K562 (cell line): ENCODE measurements around the gene NEK1. TPM values are rescaled to one million over a fixed set of nuclear protein-coding genes. Genes with fewer than 3 reads are reported as not detected.

ENCODE experiments used
- CREM ChIP-seq: IDR thresholded peaks from 2 replicates; pipeline ENCODE4 v1.6.1; 2014; ENCODE audit warnings: antibody characterized with exemption, low read depth
- GABPA ChIP-seq: fragments of 200-800 bp; sonication (Bioruptor generic); conservative IDR thresholded peaks from 2 replicates; pipeline ENCODE4 v1.6.1; 2016; ENCODE audit warnings: low read depth, missing genetic modification characterization, missing compliant biosample characterization
- MAFF ChIP-seq: IDR thresholded peaks from 2 replicates; pipeline ENCODE4 v1.6.1; 2012; ENCODE audit warnings: low read length, improper control_type of control experiment
- MYBL2 ChIP-seq, 2 experiments: fragments of 450-650 bp in 1 of 2; sonication (generic) in 1 of 2; formaldehyde crosslinking in 1 of 2; IDR thresholded peaks; 2 replicates each; pipeline versions ENCODE4 v1.6.1 to v1.8.1; 2017 to 2022; ENCODE audit warnings: borderline replicate concordance in 1 of 2, inconsistent platforms in 1 of 2, low read depth in 1 of 2, mild to moderate bottlenecking in 1 of 2, missing genetic modification reagents in 1 of 2, moderate library complexity in 1 of 2
- NR4A1 ChIP-seq, 2 experiments: fragments of 250-450 bp in 1 of 2; fragments of 450-650 bp in 1 of 2; sonication (Bioruptor Pico) in 1 of 2; IDR thresholded peaks; 2 replicates each; pipeline versions ENCODE4 v1.4.0 to v1.6.1; 2016 to 2020; ENCODE audit warnings: mild to moderate bottlenecking in 2 of 2, missing compliant biosample characterization in 1 of 2, missing genetic modification characterization in 1 of 2, moderate library complexity in 1 of 2
- PML ChIP-seq: IDR thresholded peaks from 2 replicates; pipeline ENCODE4 v1.6.1; 2012; ENCODE audit warnings: low read length, inconsistent platforms
- PRPF4 ChIP-seq: fragments of 200-400 bp; formaldehyde crosslinking; IDR thresholded peaks from one replicate; pipeline ENCODE4 v1.6.1; 2017; ENCODE audit warnings: low read length, low read depth, mild to moderate bottlenecking; ENCODE audit not compliant: insufficient read depth, poor library complexity, severe bottlenecking
- RBM22 ChIP-seq: fragments of 200-400 bp; formaldehyde crosslinking; IDR thresholded peaks from 2 replicates; pipeline ENCODE4 v1.6.1; 2018; ENCODE audit warnings: low read length, low read depth; ENCODE audit not compliant: poor library complexity, severe bottlenecking
- WHSC1 ChIP-seq: IDR thresholded peaks from one replicate; pipeline ENCODE4 v1.6.1; 2012; ENCODE audit warnings: low read length, control low read depth, inconsistent platforms
- ZNF707 ChIP-seq: fragments of 250-450 bp; sonication (Bioruptor Pico); conservative IDR thresholded peaks from 2 replicates; pipeline ENCODE4 v1.8.0; 2022; ENCODE audit warnings: inconsistent platforms, mild to moderate bottlenecking, moderate library complexity
- polyA plus RNA-seq, 8 experiments: library from polyadenylated mRNA; depleted of rRNA in 4 of 8; stranded (reverse) in 5 of 8; unstranded in 3 of 8; fragments of >200 nt; fragmentation: Nextera tagmentation in 2 of 8; fragmentation: Illumina TruSeq in 1 of 8; extraction: Ambion mirVana in 2 of 8; extraction: Trizol in 1 of 8; gene quantifications; 2 replicates each; pipeline versions ENCODE4 v1.2.1 to v1.2.3, GENCODE V29; 2011 to 2014; ENCODE audit warnings: inconsistent platforms in 1 of 8, missing spikeins in 1 of 8
- total RNA-seq, 7 experiments: library from RNA; depleted of rRNA in 6 of 7; stranded (reverse); fragments of >200 nt in 6 of 7; fragmentation: Illumina TruSeq in 2 of 7; extraction: Trizol in 2 of 7; gene quantifications; 2 replicates each; pipeline versions ENCODE4 v1.2.1 to v1.2.3, GENCODE V29; 2011 to 2021; ENCODE audit warnings: low replicate concordance in 1 of 7
- TF ChIP-seq, protein P1 (sequence below): fragments of 200-600 bp; sonication (generic); IDR thresholded peaks from one replicate; pipeline ENCODE4 v1.6.1; 2012; ENCODE audit warnings: mild to moderate bottlenecking, low read depth, low read length, inconsistent platforms
- TF ChIP-seq, protein P2 (sequence below): IDR thresholded peaks from 2 replicates; pipeline ENCODE4 v1.6.1; 2011; ENCODE audit warnings: borderline replicate concordance, low read depth, mild to moderate bottlenecking, moderate library complexity, low read length; ENCODE audit not compliant: insufficient read depth, poor library complexity, severe bottlenecking

Gene NEK1
- total and polyA plus RNA-seq, 9 of the 15 experiments (the other 6 are each of a cell fraction or from before 2014, with no cell fraction given): 6.2 to 15.7 (median 10.3) TPM

DNA sequence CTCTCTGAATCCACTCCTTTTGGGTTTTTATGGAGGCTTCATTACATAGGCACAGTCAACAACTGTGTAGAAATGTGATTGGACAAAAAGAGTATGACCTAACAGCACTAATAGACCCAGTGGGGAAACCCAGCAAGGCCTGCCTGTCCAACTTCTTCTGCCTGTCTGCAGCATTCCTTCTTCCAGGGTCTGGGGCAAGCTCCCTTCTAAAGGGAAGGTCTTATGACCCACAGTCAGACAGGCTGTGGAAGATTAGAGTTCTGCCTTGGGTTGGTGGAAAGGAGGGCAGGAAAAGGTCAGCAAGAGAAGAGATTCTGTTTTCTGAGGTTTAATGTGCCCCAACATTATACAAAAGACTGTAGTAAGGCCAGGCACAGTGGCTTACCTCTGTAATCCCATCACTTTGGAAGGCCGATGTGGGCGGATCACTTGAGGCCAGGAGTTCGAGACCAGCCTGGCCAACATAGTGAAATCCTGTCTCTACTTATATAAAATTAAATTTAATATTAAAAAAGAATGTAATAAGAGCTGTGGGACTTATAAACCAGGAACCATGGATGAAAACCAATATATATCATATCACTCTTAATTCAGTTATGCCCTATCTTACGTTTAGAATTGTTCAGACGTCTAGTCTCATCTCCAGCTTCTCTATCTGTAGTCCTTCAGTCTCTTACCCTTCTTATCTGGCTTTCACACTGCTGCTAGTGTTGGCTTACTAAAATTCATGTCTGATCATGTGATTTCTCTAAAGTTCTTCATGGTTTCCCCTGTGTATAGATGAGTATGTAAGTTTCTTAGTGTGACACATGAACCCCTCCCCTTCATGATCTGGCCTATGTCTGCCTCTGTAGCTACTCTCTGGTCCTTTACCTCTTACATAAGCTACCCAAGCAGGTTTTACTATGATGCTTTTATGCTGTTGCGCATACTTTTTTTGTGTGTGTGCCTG is 14.2 kb upstream of the NEK1 start (continued):
- TF ChIP-seq, protein P1, sequence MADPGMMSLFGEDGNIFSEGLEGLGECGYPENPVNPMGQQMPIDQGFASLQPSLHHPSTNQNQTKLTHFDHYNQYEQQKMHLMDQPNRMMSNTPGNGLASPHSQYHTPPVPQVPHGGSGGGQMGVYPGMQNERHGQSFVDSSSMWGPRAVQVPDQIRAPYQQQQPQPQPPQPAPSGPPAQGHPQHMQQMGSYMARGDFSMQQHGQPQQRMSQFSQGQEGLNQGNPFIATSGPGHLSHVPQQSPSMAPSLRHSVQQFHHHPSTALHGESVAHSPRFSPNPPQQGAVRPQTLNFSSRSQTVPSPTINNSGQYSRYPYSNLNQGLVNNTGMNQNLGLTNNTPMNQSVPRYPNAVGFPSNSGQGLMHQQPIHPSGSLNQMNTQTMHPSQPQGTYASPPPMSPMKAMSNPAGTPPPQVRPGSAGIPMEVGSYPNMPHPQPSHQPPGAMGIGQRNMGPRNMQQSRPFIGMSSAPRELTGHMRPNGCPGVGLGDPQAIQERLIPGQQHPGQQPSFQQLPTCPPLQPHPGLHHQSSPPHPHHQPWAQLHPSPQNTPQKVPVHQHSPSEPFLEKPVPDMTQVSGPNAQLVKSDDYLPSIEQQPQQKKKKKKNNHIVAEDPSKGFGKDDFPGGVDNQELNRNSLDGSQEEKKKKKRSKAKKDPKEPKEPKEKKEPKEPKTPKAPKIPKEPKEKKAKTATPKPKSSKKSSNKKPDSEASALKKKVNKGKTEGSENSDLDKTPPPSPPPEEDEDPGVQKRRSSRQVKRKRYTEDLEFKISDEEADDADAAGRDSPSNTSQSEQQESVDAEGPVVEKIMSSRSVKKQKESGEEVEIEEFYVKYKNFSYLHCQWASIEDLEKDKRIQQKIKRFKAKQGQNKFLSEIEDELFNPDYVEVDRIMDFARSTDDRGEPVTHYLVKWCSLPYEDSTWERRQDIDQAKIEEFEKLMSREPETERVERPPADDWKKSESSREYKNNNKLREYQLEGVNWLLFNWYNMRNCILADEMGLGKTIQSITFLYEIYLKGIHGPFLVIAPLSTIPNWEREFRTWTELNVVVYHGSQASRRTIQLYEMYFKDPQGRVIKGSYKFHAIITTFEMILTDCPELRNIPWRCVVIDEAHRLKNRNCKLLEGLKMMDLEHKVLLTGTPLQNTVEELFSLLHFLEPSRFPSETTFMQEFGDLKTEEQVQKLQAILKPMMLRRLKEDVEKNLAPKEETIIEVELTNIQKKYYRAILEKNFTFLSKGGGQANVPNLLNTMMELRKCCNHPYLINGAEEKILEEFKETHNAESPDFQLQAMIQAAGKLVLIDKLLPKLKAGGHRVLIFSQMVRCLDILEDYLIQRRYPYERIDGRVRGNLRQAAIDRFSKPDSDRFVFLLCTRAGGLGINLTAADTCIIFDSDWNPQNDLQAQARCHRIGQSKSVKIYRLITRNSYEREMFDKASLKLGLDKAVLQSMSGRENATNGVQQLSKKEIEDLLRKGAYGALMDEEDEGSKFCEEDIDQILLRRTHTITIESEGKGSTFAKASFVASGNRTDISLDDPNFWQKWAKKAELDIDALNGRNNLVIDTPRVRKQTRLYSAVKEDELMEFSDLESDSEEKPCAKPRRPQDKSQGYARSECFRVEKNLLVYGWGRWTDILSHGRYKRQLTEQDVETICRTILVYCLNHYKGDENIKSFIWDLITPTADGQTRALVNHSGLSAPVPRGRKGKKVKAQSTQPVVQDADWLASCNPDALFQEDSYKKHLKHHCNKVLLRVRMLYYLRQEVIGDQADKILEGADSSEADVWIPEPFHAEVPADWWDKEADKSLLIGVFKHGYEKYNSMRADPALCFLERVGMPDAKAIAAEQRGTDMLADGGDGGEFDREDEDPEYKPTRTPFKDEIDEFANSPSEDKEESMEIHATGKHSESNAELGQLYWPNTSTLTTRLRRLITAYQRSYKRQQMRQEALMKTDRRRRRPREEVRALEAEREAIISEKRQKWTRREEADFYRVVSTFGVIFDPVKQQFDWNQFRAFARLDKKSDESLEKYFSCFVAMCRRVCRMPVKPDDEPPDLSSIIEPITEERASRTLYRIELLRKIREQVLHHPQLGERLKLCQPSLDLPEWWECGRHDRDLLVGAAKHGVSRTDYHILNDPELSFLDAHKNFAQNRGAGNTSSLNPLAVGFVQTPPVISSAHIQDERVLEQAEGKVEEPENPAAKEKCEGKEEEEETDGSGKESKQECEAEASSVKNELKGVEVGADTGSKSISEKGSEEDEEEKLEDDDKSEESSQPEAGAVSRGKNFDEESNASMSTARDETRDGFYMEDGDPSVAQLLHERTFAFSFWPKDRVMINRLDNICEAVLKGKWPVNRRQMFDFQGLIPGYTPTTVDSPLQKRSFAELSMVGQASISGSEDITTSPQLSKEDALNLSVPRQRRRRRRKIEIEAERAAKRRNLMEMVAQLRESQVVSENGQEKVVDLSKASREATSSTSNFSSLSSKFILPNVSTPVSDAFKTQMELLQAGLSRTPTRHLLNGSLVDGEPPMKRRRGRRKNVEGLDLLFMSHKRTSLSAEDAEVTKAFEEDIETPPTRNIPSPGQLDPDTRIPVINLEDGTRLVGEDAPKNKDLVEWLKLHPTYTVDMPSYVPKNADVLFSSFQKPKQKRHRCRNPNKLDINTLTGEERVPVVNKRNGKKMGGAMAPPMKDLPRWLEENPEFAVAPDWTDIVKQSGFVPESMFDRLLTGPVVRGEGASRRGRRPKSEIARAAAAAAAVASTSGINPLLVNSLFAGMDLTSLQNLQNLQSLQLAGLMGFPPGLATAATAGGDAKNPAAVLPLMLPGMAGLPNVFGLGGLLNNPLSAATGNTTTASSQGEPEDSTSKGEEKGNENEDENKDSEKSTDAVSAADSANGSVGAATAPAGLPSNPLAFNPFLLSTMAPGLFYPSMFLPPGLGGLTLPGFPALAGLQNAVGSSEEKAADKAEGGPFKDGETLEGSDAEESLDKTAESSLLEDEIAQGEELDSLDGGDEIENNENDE: no peak
- TF ChIP-seq PML (peak; percentile 96), ZNF707 (CRISPR knock-in tag) (no peak), GABPA (tag) (no peak), CREM (peak; percentile 57), WHSC1 (no peak), MYBL2 (IDR thresholded peaks at IDR 0.05; ENCODE audit: low read depth) (no peak; the same call in 1 of the 2 replicates), MYBL2 (CRISPR knock-in tag; IDR thresholded peaks at IDR 0.05; ENCODE audit: borderline replicate concordance) (no peak), NR4A1 (CRISPR knock-in tag; IDR thresholded peaks at IDR 0.05) (no peak), NR4A1 (tag; IDR thresholded peaks at IDR 0.05) (no peak), RBM22 (no peak), MAFF (peak; percentile 28; the same call in 1 of the 2 replicates), PRPF4 (no peak)
- TF ChIP-seq, protein P2, sequence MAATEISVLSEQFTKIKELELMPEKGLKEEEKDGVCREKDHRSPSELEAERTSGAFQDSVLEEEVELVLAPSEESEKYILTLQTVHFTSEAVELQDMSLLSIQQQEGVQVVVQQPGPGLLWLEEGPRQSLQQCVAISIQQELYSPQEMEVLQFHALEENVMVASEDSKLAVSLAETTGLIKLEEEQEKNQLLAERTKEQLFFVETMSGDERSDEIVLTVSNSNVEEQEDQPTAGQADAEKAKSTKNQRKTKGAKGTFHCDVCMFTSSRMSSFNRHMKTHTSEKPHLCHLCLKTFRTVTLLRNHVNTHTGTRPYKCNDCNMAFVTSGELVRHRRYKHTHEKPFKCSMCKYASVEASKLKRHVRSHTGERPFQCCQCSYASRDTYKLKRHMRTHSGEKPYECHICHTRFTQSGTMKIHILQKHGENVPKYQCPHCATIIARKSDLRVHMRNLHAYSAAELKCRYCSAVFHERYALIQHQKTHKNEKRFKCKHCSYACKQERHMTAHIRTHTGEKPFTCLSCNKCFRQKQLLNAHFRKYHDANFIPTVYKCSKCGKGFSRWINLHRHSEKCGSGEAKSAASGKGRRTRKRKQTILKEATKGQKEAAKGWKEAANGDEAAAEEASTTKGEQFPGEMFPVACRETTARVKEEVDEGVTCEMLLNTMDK: no peak
